ENCODE data around the gene GAST. TPM values are rescaled to one million over a fixed set of nuclear protein-coding genes. Genes with fewer than 3 reads are reported as not detected.

The GAST gene
- total RNA-seq, 2 donors from 2014 or later, result not detected

- no peaks in the 10 kb centered on the region for H3K4me1 ChIP-seq (replicated peaks)
- H3K9me3 ChIP-seq, result no peaks in the 10 kb centered on the region
- H3K27ac ChIP-seq, result no peak overlapping the region
- no peaks in the 10 kb centered on the region for H3K36me3 ChIP-seq
- TF ChIP-seq POLR2AphosphoS5 (IDR thresholded peaks at IDR 0.05), result peak; percentile 84
- TF ChIP-seq POLR2A (IDR thresholded peaks at IDR 0.05), result no peak
- peak; percentile 89 to 99 (median 98) for TF ChIP-seq CTCF (IDR thresholded peaks at IDR 0.05)
- WGBS, result 29% methylated on average over 10 of the region's 10 CpGs
- intact Hi-C loops (cut with DNase I), result loop anchor here (10.0 kb wide), 1 partner anchor 147 kb away; no protein-coding TSS in a partner anchor
- peaks cover 6% of the 10 kb centered on the region for H3K27me3 ChIP-seq (replicated peaks; ENCODE audit: insufficient read depth)
- DNase-seq (ENCODE audit: low spot score), result peak; percentile 63
- no peak overlapping the region for H3K4me3 ChIP-seq
Measured at GRCh38 chr17:41738077-41738800, 26.1 kb downstream of the GAST start.

GRCh38 chr17:41738801-41739112, 26.6 kb downstream of the GAST start:
- Histone ChIP-seq H3K4me1 (replicated peaks) (no peaks in the 10 kb centered on the region), H3K27me3 (replicated peaks; ENCODE audit: insufficient read depth) (peaks cover 3% of the 10 kb centered on the region), H3K27ac (no peak overlapping the region), H3K9me3 (no peaks in the 10 kb centered on the region), H3K36me3 (no peaks in the 10 kb centered on the region), H3K4me3 (no peak overlapping the region)
- TF ChIP-seq CTCF (IDR thresholded peaks at IDR 0.05), result no peak
- no peak for TF ChIP-seq POLR2A (IDR thresholded peaks at IDR 0.05)
- TF ChIP-seq POLR2AphosphoS5 (IDR thresholded peaks at IDR 0.05), result no peak
- WGBS, result 94% methylated on average over 5 of the region's 5 CpGs
- no peak for DNase-seq (ENCODE audit: low spot score)
- intact Hi-C loops (cut with DNase I), result loop anchor here (10.0 kb wide), 1 partner anchor 146 kb away; no protein-coding TSS in a partner anchor

DNA sequence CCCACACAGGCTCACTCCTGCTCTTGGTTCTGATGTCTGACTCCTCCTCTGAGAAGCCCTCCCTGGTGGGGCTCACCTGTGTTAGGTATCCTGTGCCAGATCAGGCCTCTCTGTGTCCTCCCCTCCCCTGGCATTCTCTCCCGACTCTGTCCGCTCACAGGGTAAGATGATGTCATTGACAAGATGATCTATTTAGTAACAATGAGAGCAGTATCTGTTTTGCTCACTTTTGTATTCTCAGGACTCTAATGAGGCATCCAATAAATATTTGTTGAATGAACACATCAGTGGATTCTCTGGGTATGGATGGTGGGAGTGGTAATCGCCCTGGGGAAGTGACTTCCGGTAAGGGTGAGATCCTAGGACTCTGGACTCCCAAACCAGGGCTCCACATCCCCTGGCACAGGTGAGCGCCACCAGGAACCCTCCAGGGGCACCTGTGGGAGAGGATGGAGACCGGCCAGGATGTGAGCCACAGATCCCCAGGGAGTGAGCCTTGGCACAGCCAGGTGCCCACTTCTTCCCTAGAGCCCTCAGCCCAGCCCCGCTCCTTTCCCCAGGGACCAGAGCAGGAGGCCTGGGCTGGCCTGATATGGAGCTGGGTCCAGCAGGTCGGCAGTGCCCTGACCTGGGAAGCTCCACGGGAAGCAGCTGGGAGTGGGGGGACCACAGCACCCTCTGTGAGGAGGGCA, 27.7 kb downstream of the GAST start:
- Histone ChIP-seq H3K27ac (no peak overlapping the region), H3K4me1 (replicated peaks) (no peaks in the 10 kb centered on the region), H3K4me3 (no peak overlapping the region), H3K36me3 (no peaks in the 10 kb centered on the region), H3K9me3 (no peaks in the 10 kb centered on the region), H3K27me3 (replicated peaks; ENCODE audit: insufficient read depth) (no peaks in the 10 kb centered on the region)
- intact Hi-C loops (cut with DNase I), result loop anchor here (10.0 kb wide), 1 partner anchor 145 kb away; no protein-coding TSS in a partner anchor
- TF ChIP-seq POLR2AphosphoS5 (IDR thresholded peaks at IDR 0.05) (no peak), POLR2A (IDR thresholded peaks at IDR 0.05) (no peak), CTCF (IDR thresholded peaks at IDR 0.05) (no peak)
- WGBS, result 57% methylated on average over 9 of the region's 9 CpGs
- no peak for DNase-seq (ENCODE audit: low spot score)

DNA sequence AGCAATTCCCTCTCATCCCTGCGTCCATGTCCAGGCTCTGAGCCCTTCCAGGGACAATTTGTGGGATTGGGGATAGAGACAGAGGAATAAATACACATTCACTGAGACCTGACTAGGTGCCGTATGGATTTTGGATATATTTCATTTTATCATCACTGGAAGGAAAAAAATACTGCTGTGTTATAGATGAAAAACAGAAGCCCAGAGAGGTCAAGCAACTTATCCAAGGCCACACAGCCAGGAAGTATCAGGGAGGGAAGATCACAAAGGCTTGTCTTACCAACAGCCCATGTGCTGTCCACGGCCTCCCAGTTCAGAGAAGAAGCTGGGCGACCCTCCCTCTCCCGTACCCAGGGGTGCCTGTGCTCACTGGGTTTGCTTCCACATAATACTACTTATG, 28.4 kb downstream of the GAST start:
- intact Hi-C loops (cut with DNase I), result no loop called here
- Histone ChIP-seq H3K36me3 (no peaks in the 10 kb centered on the region), H3K4me3 (no peak overlapping the region), H3K27me3 (replicated peaks; ENCODE audit: insufficient read depth) (no peaks in the 10 kb centered on the region), H3K27ac (no peak overlapping the region), H3K4me1 (replicated peaks) (no peaks in the 10 kb centered on the region), H3K9me3 (no peaks in the 10 kb centered on the region)
- WGBS, result 90% methylated on average over 5 of the region's 5 CpGs
- TF ChIP-seq POLR2AphosphoS5 (IDR thresholded peaks at IDR 0.05) (no peak), POLR2A (IDR thresholded peaks at IDR 0.05) (no peak), CTCF (IDR thresholded peaks at IDR 0.05) (no peak)
- no peak for DNase-seq (ENCODE audit: low spot score)

Measured in prostate gland (tissue), 2 donors.